HepG2 (cell line): ENCODE data around the gene DPP8. TPM values are rescaled to one million over a fixed set of nuclear protein-coding genes. Genes with fewer than 3 reads are reported as not detected.

Experiments used
- ATAC-seq: fragments of 200-7000 bp; cut with Tn5 transposase; 3 replicates; pipeline ENCODE4 v1.9.1; 2020; ENCODE audit warnings: mild to moderate bottlenecking, moderate library complexity
- BruUV-seq: library from RNA; stranded (reverse); fragments of 400-500 nt; replicated peaks from 2 replicates; lab custom pipeline; 2021; lab: Mats Ljungman, UMichigan
- CTCF ChIA-PET: fragments of 300-600 bp; formaldehyde crosslinking; extraction: SDS; loops from one replicate; lab custom pipeline; 2021; ENCODE audit warnings: low total read pairs, inconsistent platforms, low intra/inter-chr PET ratio; lab: Yijun Ruan, JAX
- POLR2A ChIA-PET: fragments of 350-600 bp; sonication (Branson Sonifier 250); formaldehyde crosslinking; loops from one replicate; lab custom pipeline; 2020; ENCODE audit warnings: antibody characterized with exemption, inconsistent platforms; lab: Yijun Ruan, JAX
- DNase-seq: peaks from one replicate; pipeline ENCODE4 v3.0.0-alpha.2; 2015; ENCODE audit warnings: low spot score
- FAIRE-seq: peaks from 3 replicates; lab custom pipeline; 2011; peaks lifted over from hg19 to GRCh38; lab: Jason Lieb, UNC
- H2AFZ ChIP-seq: one replicate; pipeline ENCODE4 v1.6.1; 2011; ENCODE audit warnings: low read length, inconsistent platforms
- H3K27ac ChIP-seq: fragments of 300-600 bp; 3 replicates; pipeline ENCODE4 v1.8.0; 2011; ENCODE audit warnings: mixed run types, mild to moderate bottlenecking, mixed read lengths, low read length, inconsistent platforms; ENCODE audit not compliant: insufficient read depth; ENCODE audit errors: extremely low read length
- H3K27me3 ChIP-seq, 2 experiments: fragments of 200-600 bp in 1 of 2; 2 replicates in 1 of 2; 3 replicates in 1 of 2; pipeline versions ENCODE4 v1.6.0 to v1.8.0; 2011; ENCODE audit warnings: low read length in 2 of 2, mild to moderate bottlenecking in 2 of 2, moderate library complexity in 2 of 2, inconsistent platforms in 1 of 2; ENCODE audit not compliant: insufficient read depth in 2 of 2, control insufficient read depth in 1 of 2
- H3K36me3 ChIP-seq, 2 experiments: fragments of 200-600 bp in 1 of 2; replicated peaks in 1 of 2; 2 replicates in 1 of 2; 3 replicates in 1 of 2; pipeline versions ENCODE4 v1.5.1 to v1.8.0; 2011; ENCODE audit warnings: low read length in 2 of 2, inconsistent platforms in 1 of 2; ENCODE audit not compliant: insufficient read depth in 2 of 2, control insufficient read depth in 1 of 2
- H3K4me1 ChIP-seq: 2 replicates; pipeline ENCODE4 v1.5.1; 2012; ENCODE audit warnings: low read length, inconsistent platforms; ENCODE audit not compliant: insufficient read depth
- H3K4me2 ChIP-seq: 2 replicates; pipeline ENCODE4 v1.6.0; 2011; ENCODE audit warnings: low read depth, low read length, inconsistent platforms
- H3K4me3 ChIP-seq, 3 experiments: fragments of 200-600 bp in 1 of 3; sonication (generic), shearing (Covaris generic) in 1 of 3; replicated peaks in 1 of 3; 2 replicates each; pipeline ENCODE4 v1.5.1; 2011 to 2016; ENCODE audit warnings: low read length in 3 of 3, inconsistent platforms in 2 of 3, low read depth in 2 of 3, mild to moderate bottlenecking in 2 of 3, control low read depth in 1 of 3, mixed read lengths in 1 of 3; ENCODE audit not compliant: insufficient read depth in 1 of 3
- H3K79me2 ChIP-seq: one replicate; pipeline ENCODE4 v1.6.1; 2011; ENCODE audit warnings: low read length, inconsistent platforms; ENCODE audit not compliant: insufficient read depth
- H3K9ac ChIP-seq: 2 replicates; pipeline ENCODE4 v1.6.0; 2011; ENCODE audit warnings: mild to moderate bottlenecking, low read depth, low read length, inconsistent platforms; ENCODE audit not compliant: insufficient read depth
- H3K9me3 ChIP-seq: 2 replicates; pipeline ENCODE4 v1.5.1; 2012; ENCODE audit warnings: mild to moderate bottlenecking, low read length
- H4K20me1 ChIP-seq: 2 replicates; pipeline ENCODE4 v1.6.0; 2011; ENCODE audit warnings: inconsistent platforms, mild to moderate bottlenecking, low read length, moderate library complexity; ENCODE audit not compliant: insufficient read depth
- CSRNP2 ChIP-seq: sonication (generic); formaldehyde crosslinking; conservative IDR thresholded peaks from 2 replicates; pipeline ENCODE4 v1.8.0; 2022; ENCODE audit warnings: low read depth, missing genetic modification reagents
- DRAP1 ChIP-seq: IDR thresholded peaks from 2 replicates; pipeline ENCODE4 v1.6.1; 2016; ENCODE audit warnings: missing genetic modification reagents, missing compliant biosample characterization
- KLF6 ChIP-seq: IDR thresholded peaks from 2 replicates; pipeline ENCODE4 v1.8.0; 2016; ENCODE audit warnings: missing biosample characterization, missing genetic modification reagents
- MAFF ChIP-seq: IDR thresholded peaks from 2 replicates; pipeline ENCODE4 v1.6.1; 2011; ENCODE audit warnings: low read depth, low read length, improper control_type of control experiment
- NBN ChIP-seq: fragments of 450-650 bp; conservative IDR thresholded peaks from 2 replicates; pipeline ENCODE4 v1.6.1; 2017
- NCOR1 ChIP-seq: fragments of 200-600 bp; sonication (generic); IDR thresholded peaks from 2 replicates; pipeline ENCODE4 v1.7.0; 2017; ENCODE audit warnings: antibody characterized with exemption, low read length, borderline replicate concordance
- NFIC ChIP-seq: IDR thresholded peaks from 2 replicates; pipeline ENCODE4 v1.6.1; 2012; ENCODE audit warnings: mild to moderate bottlenecking, low read length, inconsistent platforms
- NR2F1 ChIP-seq, 2 experiments: fragments of 450-650 bp in 1 of 2; formaldehyde crosslinking in 1 of 2; IDR thresholded peaks; 2 replicates each; pipeline versions ENCODE4 v1.5.0 to v1.6.1; 2016 to 2020; ENCODE audit warnings: mild to moderate bottlenecking in 1 of 2, missing compliant biosample characterization in 1 of 2, missing genetic modification reagents in 1 of 2, moderate library complexity in 1 of 2
- RCOR2 ChIP-seq: IDR thresholded peaks from 2 replicates; pipeline ENCODE4 v1.6.1; 2016; ENCODE audit warnings: missing biosample characterization, missing genetic modification reagents
- SMYD3 ChIP-seq: sonication (generic); formaldehyde crosslinking; IDR thresholded peaks from 2 replicates; pipeline ENCODE4 v1.8.1; 2023; ENCODE audit warnings: mild to moderate bottlenecking, missing genetic modification reagents
- TAF15 ChIP-seq: fragments of 200-400 bp; formaldehyde crosslinking; IDR thresholded peaks from one replicate; pipeline ENCODE4 v1.6.1; 2018; ENCODE audit warnings: mild to moderate bottlenecking, low read depth, low read length; ENCODE audit not compliant: poor library complexity, severe bottlenecking
- TBP ChIP-seq: sonication (generic); formaldehyde crosslinking; IDR thresholded peaks from 2 replicates; pipeline ENCODE4 v1.5.0; 2020; ENCODE audit warnings: missing genetic modification reagents
- TFDP1 ChIP-seq: IDR thresholded peaks from 2 replicates; pipeline ENCODE4 v1.6.1; 2016; ENCODE audit warnings: missing compliant biosample characterization, missing genetic modification reagents, borderline replicate concordance
- ZNF24 ChIP-seq: fragments of 450-650 bp; IDR thresholded peaks from 2 replicates; pipeline ENCODE4 v1.6.1; 2017; ENCODE audit warnings: antibody characterized with exemption, mild to moderate bottlenecking
- ZNF326 ChIP-seq: sonication (generic); formaldehyde crosslinking; IDR thresholded peaks from 2 replicates; pipeline ENCODE4 v1.4.0; 2020; ENCODE audit warnings: missing genetic modification reagents, borderline replicate concordance
- ZNF558 ChIP-seq: sonication (generic); formaldehyde crosslinking; IDR thresholded peaks from 2 replicates; pipeline ENCODE4 v1.9.0; 2022; ENCODE audit warnings: mild to moderate bottlenecking, missing genetic modification reagents, borderline replicate concordance
- ZNF784 ChIP-seq: sonication (generic); formaldehyde crosslinking; IDR thresholded peaks from 2 replicates; pipeline ENCODE4 v1.5.1; 2020; ENCODE audit warnings: missing genetic modification reagents, mild to moderate bottlenecking, borderline replicate concordance
- WGBS: methylation state at CpG from one replicate; pipeline ENCODE4 v1.1.6; 2017; ENCODE audit warnings: low lambda C conversion rate; 5-methylcytosine and 5-hydroxymethylcytosine counted together
- in situ Hi-C: cut with HindIII; loops from 2 replicates; pipeline ENCODE4 v1.10.0; 2017; ENCODE audit warnings: low pct_unique_long_range_greater_than_20kb; ENCODE audit not compliant: extremely low pct_ligation_motif_present
- intact Hi-C: fragments of 100-400 bp; cut with micrococcal nuclease; formaldehyde crosslinking; loops from one replicate; pipeline ENCODE4 v1.10.0; 2022; ENCODE audit not compliant: unreplicated experiment
- polyA plus RNA-seq, 8 experiments: library from polyadenylated mRNA; depleted of rRNA in 3 of 8; stranded (reverse) in 7 of 8; unstranded in 1 of 8; fragments of >200 nt; fragmentation: Illumina TruSeq in 4 of 8; extraction: Trizol in 4 of 8; gene quantifications; 2 replicates each; pipeline versions ENCODE4 v1.2.1 to v1.2.3, GENCODE V29; 2011 to 2016; ENCODE audit warnings: low read depth in 4 of 8, missing spikeins in 1 of 8, mixed read lengths in 1 of 8; ENCODE audit not compliant: insufficient read depth in 1 of 8
- total RNA-seq, 5 experiments: library from RNA; depleted of rRNA; stranded (reverse); fragments of >200 nt; fragmentation: Illumina TruSeq; extraction: Trizol; gene quantifications; 2 replicates each; pipeline ENCODE4 v1.2.3, GENCODE V29; 2016; ENCODE audit warnings: low read depth in 1 of 5
- TF ChIP-seq, protein P1 (sequence below): sonication (generic); formaldehyde crosslinking; IDR thresholded peaks from 2 replicates; pipeline ENCODE4 v1.4.0; 2020; ENCODE audit warnings: missing genetic modification reagents, borderline replicate concordance

Gene DPP8
- total and polyA plus RNA-seq, 2 of the 13 experiments (the other 11 are each of a cell fraction or from before 2014, with no cell fraction given) = 18.0 to 26.3 TPM

DNA sequence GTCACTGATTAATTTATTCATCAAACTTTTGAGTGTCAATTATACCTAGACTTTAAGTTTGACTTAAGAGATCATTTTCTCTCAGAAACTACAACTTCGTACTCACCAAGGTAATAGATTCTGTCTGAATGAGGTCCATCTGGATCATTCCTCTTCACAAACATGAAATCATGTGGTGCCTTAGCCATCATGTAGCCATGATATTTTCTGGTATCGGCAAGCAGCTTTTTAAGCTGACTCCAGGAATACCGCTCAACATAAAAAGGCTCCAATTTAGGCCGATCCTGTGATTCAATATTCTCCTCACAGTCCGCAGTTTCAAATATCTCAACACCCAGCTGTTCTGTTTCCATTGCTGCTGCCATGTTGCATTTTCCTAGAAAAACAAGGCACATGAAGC lies 5.3 kb downstream of the DPP8 start:
- TF ChIP-seq NFIC (no peak), NR2F1 (CRISPR knock-in tag; IDR thresholded peaks at IDR 0.05) (no peak), TAF15 (no peak), CSRNP2 (CRISPR knock-in tag) (no peak), RCOR2 (CRISPR knock-in tag) (no peak), NBN (no peak), NCOR1 (no peak), SMYD3 (CRISPR knock-in tag) (no peak), DRAP1 (no peak), ZNF24 (no peak), ZNF784 (CRISPR knock-in tag) (no peak), TBP (CRISPR knock-in tag) (no peak), ZNF558 (CRISPR knock-in tag) (no peak), TFDP1 (CRISPR knock-in tag) (no peak), ZNF326 (no peak), KLF6 (no peak), MAFF (no peak)
- TF ChIP-seq, protein P1, sequence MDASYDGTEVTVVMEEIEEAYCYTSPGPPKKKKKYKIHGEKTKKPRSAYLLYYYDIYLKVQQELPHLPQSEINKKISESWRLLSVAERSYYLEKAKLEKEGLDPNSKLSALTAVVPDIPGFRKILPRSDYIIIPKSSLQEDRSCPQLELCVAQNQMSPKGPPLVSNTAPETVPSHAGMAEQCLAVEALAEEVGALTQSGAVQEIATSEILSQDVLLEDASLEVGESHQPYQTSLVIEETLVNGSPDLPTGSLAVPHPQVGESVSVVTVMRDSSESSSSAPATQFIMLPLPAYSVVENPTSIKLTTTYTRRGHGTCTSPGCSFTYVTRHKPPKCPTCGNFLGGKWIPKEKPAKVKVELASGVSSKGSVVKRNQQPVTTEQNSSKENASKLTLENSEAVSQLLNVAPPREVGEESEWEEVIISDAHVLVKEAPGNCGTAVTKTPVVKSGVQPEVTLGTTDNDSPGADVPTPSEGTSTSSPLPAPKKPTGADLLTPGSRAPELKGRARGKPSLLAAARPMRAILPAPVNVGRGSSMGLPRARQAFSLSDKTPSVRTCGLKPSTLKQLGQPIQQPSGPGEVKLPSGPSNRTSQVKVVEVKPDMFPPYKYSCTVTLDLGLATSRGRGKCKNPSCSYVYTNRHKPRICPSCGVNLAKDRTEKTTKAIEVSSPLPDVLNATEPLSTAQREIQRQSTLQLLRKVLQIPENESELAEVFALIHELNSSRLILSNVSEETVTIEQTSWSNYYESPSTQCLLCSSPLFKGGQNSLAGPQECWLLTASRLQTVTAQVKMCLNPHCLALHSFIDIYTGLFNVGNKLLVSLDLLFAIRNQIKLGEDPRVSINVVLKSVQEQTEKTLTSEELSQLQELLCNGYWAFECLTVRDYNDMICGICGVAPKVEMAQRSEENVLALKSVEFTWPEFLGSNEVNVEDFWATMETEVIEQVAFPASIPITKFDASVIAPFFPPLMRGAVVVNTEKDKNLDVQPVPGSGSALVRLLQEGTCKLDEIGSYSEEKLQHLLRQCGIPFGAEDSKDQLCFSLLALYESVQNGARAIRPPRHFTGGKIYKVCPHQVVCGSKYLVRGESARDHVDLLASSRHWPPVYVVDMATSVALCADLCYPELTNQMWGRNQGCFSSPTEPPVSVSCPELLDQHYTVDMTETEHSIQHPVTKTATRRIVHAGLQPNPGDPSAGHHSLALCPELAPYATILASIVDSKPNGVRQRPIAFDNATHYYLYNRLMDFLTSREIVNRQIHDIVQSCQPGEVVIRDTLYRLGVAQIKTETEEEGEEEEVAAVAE (CRISPR knock-in tag) = no peak
- H3K36me3 ChIP-seq = peaks cover 2 to 30% of the 10 kb centered on the region in 2 experiments; a peak in 3 of 5 replicates
- 98% methylated on average over 5 of the region's 5 CpGs for whole genome bisulfite sequencing
- no peaks in the 10 kb centered on the region; a peak in 1 of 5 replicates for H3K27me3 ChIP-seq
- no peak overlapping the region for H3K4me3 ChIP-seq
- no peak overlapping the region for H2AFZ ChIP-seq
- ChIA-PET CTCF (no interaction called here), POLR2A (interaction anchor here (1.0 to 1.5 kb wide), 2 partner anchors 13 to 18 kb away, joined by 3 to 7 read pairs; partner anchors contain the start of gene HACD3)
- peaks cover 22% of the 10 kb centered on the region for H3K79me2 ChIP-seq
- H3K9me3 ChIP-seq = no peaks in the 10 kb centered on the region
- peaks cover 24% of the 10 kb centered on the region for H3K4me1 ChIP-seq
- ATAC-seq = no peak
- H4K20me1 ChIP-seq = no peaks in the 10 kb centered on the region
- intact Hi-C loops (no loop called here), in situ Hi-C loops (no loop called here)
- no peak for DNase-seq
- no TSS peak for BruUV-seq
- no peak overlapping the region for H3K4me2 ChIP-seq
- H3K9ac ChIP-seq = no peak overlapping the region
- no peak overlapping the region for H3K27ac ChIP-seq
- no peak for FAIRE-seq
